SU-DHL-6 (cell line): ENCODE results near the gene CCR2.

Source experiments
- EZH2phosphoT487 ChIP-seq: fragments of 200-600 bp; sonication (generic), shearing (Covaris generic); conservative IDR thresholded peaks from 2 replicates; pipeline ENCODE4 v1.6.1; 2018; ENCODE audit warnings: mild to moderate bottlenecking, antibody characterized with exemption, low read length, moderate library complexity, mixed read lengths
- TF ChIP-seq, protein P1 (sequence below): fragments of 200-600 bp; sonication (generic); IDR thresholded peaks from one replicate; pipeline ENCODE4 v1.5.1; 2017; ENCODE audit warnings: antibody characterized with exemption, mild to moderate bottlenecking, low read length, moderate library complexity; ENCODE audit not compliant: insufficient read depth, poor library complexity, severe bottlenecking

DNA sequence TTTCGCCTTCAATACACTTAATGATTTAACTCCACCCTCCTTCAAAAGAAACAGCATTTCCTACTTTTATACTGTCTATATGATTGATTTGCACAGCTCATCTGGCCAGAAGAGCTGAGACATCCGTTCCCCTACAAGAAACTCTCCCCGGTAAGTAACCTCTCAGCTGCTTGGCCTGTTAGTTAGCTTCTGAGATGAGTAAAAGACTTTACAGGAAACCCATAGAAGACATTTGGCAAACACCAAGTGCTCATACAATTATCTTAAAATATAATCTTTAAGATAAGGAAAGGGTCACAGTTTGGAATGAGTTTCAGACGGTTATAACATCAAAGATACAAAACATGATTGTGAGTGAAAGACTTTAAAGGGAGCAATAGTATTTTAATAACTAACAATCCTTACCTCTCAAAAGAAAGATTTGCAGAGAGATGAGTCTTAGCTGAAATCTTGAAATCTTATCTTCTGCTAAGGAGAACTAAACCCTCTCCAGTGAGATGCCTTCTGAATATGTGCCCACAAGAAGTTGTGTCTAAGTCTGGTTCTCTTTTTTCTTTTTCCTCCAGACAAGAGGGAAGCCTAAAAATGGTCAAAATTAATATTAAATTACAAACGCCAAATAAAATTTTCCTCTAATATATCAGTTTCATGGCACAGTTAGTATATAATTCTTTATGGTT, 17.1 kb downstream of the CCR2 start, which contains the start of gene CCR5:
- TF ChIP-seq, protein P1, sequence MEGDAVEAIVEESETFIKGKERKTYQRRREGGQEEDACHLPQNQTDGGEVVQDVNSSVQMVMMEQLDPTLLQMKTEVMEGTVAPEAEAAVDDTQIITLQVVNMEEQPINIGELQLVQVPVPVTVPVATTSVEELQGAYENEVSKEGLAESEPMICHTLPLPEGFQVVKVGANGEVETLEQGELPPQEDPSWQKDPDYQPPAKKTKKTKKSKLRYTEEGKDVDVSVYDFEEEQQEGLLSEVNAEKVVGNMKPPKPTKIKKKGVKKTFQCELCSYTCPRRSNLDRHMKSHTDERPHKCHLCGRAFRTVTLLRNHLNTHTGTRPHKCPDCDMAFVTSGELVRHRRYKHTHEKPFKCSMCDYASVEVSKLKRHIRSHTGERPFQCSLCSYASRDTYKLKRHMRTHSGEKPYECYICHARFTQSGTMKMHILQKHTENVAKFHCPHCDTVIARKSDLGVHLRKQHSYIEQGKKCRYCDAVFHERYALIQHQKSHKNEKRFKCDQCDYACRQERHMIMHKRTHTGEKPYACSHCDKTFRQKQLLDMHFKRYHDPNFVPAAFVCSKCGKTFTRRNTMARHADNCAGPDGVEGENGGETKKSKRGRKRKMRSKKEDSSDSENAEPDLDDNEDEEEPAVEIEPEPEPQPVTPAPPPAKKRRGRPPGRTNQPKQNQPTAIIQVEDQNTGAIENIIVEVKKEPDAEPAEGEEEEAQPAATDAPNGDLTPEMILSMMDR: no peak
- TF ChIP-seq EZH2phosphoT487: no peak
